Osteoblast (primary cell): Measurements from ENCODE around the gene CROCC. TPM values are rescaled to one million over a fixed set of nuclear protein-coding genes. Genes with fewer than 3 reads are reported as not detected.

ENCODE experiments used
- DNase-seq: peaks from one replicate; pipeline ENCODE4 v3.0.0; 2011; ENCODE audit warnings: low spot score, mixed read lengths; ENCODE audit not compliant: insufficient read length; ENCODE audit errors: missing footprints
- H2AFZ ChIP-seq: 2 replicates; pipeline ENCODE4 v1.6.0; 2011; ENCODE audit warnings: mild to moderate bottlenecking, low read length
- H3K27ac ChIP-seq: 2 replicates; pipeline ENCODE4 v1.5.1; 2011; ENCODE audit warnings: mild to moderate bottlenecking, low read depth, low read length, moderate library complexity
- H3K27me3 ChIP-seq: 2 replicates; pipeline ENCODE4 v1.6.0; 2012; ENCODE audit warnings: mild to moderate bottlenecking, control low read depth, inconsistent platforms, low read length, moderate library complexity; ENCODE audit not compliant: insufficient read depth
- H3K36me3 ChIP-seq: 2 replicates; pipeline ENCODE4 v1.5.1; 2011; ENCODE audit warnings: mild to moderate bottlenecking, low read length, control low read depth, moderate library complexity; ENCODE audit not compliant: insufficient read depth
- H3K4me1 ChIP-seq: 2 replicates; pipeline ENCODE4 v1.5.1; 2011; ENCODE audit warnings: mild to moderate bottlenecking, low read length, control low read depth, moderate library complexity; ENCODE audit not compliant: insufficient read depth
- H3K4me2 ChIP-seq: 2 replicates; pipeline ENCODE4 v1.6.0; 2011; ENCODE audit warnings: mild to moderate bottlenecking, low read length; ENCODE audit not compliant: insufficient read depth
- H3K4me3 ChIP-seq: fragments of 200-600 bp; sonication (generic); 3 replicates; pipeline ENCODE4 v1.5.1; 2012; ENCODE audit warnings: mild to moderate bottlenecking, low read length, inconsistent platforms; ENCODE audit not compliant: insufficient read depth
- H3K79me2 ChIP-seq: 2 replicates; pipeline ENCODE4 v1.6.0; 2012; ENCODE audit warnings: mild to moderate bottlenecking, low read length, control low read depth, inconsistent platforms; ENCODE audit not compliant: insufficient read depth
- H3K9me3 ChIP-seq: 2 replicates; pipeline ENCODE4 v1.5.1; 2011; ENCODE audit warnings: low read depth, low read length, control low read depth
- H4K20me1 ChIP-seq: 2 replicates; pipeline ENCODE4 v1.6.0; 2012; ENCODE audit warnings: mild to moderate bottlenecking, low read length, control low read depth; ENCODE audit not compliant: insufficient read depth
- total RNA-seq: library from RNA; depleted of rRNA; stranded (reverse); fragments of >200 nt; gene quantifications from 2 replicates; pipeline ENCODE4 v1.2.3, GENCODE V29; 2012
- TF ChIP-seq, protein P1 (sequence below): IDR thresholded peaks from 2 replicates; pipeline ENCODE4 v1.5.1; 2011; ENCODE audit warnings: mild to moderate bottlenecking, low read depth, low read length, moderate library complexity; ENCODE audit errors: extremely low read depth

The CROCC gene
- total RNA-seq, 1 donor = 20.3 TPM

DNA sequence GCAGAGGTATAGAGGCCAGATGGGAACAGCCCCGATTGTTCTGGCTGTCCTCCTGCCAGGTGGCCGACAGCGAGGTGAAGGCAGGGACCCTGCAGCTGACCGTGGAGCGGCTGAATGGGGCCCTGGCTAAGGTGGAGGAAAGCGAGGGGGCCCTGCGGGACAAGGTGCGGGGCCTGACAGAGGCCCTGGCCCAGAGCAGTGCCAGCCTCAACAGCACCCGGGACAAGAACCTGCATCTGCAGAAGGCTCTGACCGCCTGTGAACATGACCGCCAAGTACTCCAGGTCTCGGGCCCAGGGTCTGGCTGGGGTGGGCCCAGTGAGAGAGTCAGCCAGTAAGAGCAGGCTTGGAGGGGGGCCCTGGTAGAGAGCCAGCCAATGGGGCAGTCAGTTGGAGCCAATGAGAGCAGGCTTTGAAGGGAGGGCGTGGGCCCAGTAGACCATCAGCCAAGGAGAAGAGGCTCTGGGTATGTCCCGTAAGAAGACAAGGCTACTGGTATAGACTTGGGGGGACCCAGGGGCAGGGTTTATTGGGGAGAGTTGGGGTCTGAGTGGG lies 47.4 kb downstream of the CROCC start:
- H4K20me1 ChIP-seq = peaks cover 5% of the 10 kb centered on the region
- H3K9me3 ChIP-seq = no peaks in the 10 kb centered on the region
- no peaks in the 10 kb centered on the region for H3K27me3 ChIP-seq
- DNase-seq = no peak
- no peak overlapping the region for H2AFZ ChIP-seq
- no peak overlapping the region for H3K4me3 ChIP-seq
- no peak overlapping the region for H3K4me2 ChIP-seq
- H3K36me3 ChIP-seq = peaks cover 21% of the 10 kb centered on the region
- no peaks in the 10 kb centered on the region for H3K79me2 ChIP-seq
- H3K27ac ChIP-seq = no peak overlapping the region
- peaks cover 9% of the 10 kb centered on the region for H3K4me1 ChIP-seq
- TF ChIP-seq, protein P1, sequence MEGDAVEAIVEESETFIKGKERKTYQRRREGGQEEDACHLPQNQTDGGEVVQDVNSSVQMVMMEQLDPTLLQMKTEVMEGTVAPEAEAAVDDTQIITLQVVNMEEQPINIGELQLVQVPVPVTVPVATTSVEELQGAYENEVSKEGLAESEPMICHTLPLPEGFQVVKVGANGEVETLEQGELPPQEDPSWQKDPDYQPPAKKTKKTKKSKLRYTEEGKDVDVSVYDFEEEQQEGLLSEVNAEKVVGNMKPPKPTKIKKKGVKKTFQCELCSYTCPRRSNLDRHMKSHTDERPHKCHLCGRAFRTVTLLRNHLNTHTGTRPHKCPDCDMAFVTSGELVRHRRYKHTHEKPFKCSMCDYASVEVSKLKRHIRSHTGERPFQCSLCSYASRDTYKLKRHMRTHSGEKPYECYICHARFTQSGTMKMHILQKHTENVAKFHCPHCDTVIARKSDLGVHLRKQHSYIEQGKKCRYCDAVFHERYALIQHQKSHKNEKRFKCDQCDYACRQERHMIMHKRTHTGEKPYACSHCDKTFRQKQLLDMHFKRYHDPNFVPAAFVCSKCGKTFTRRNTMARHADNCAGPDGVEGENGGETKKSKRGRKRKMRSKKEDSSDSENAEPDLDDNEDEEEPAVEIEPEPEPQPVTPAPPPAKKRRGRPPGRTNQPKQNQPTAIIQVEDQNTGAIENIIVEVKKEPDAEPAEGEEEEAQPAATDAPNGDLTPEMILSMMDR = no peak

DNA sequence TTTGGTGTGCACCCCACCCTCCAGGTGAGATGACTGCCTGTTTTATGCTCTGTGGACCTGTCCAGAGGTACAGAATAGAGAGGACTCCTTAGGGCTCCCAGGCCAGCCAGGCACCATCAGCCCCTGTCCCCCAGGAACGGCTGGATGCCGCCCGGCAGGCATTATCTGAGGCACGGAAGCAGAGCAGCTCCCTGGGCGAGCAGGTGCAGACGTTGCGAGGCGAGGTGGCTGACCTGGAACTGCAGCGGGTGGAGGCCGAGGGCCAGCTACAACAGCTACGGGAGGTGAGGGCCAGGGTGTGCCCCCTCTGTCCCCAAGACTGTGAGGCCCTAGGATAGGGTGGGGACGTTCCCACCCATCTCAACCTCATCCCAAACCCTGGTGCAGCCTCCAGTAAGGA lies 47.9 kb downstream of the CROCC start:
- Histone ChIP-seq H3K4me3 (no peak overlapping the region), H2AFZ (no peak overlapping the region), H3K4me2 (no peak overlapping the region), H3K36me3 (peaks cover 21% of the 10 kb centered on the region), H3K79me2 (no peaks in the 10 kb centered on the region), H3K4me1 (peaks cover 9% of the 10 kb centered on the region), H3K9me3 (no peaks in the 10 kb centered on the region), H3K27me3 (no peaks in the 10 kb centered on the region), H4K20me1 (peaks cover 5% of the 10 kb centered on the region), H3K27ac (no peak overlapping the region)
- TF ChIP-seq, protein P1 = no peak
- peak; percentile 74 for DNase-seq

DNA sequence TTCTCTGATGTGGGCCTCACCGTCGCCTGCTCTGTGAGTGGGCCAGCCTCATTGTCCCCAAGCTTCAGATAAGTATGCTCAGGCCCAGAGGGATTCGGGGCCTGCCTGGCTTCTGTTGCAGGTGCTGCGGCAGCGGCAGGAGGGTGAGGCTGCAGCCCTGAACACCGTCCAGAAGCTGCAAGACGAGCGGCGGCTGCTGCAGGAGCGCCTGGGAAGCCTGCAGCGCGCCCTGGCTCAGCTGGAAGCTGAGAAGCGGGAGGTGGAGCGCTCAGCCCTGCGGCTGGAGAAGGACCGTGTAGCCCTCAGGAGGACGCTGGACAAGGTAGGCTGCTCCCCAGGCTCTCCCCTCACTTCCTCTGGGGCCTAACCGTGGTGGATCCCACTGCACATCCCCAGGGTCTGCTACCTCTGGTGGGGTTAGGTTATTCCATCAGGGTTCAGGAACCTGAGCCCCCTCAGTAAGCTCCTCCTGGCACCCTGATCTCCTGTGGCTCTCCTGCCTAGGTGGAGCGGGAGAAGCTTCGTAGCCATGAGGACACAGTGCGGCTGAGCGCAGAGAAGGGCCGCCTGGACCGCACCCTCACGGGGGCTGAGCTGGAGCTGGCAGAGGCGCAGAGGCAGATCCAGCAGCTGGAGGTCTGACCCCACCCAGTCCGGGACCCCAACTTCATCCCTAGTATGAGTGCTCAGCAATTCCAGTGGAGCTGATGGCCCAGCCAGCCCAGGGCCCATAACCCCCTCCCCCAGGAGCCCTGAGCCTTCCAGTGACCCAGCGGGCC lies 48.6 kb downstream of the CROCC start:
- H3K27ac ChIP-seq = no peak overlapping the region
- H3K27me3 ChIP-seq = no peaks in the 10 kb centered on the region
- H3K4me2 ChIP-seq = no peak overlapping the region
- H3K79me2 ChIP-seq = no peaks in the 10 kb centered on the region
- no peak overlapping the region for H2AFZ ChIP-seq
- TF ChIP-seq, protein P1 = no peak
- peaks cover 9% of the 10 kb centered on the region for H3K4me1 ChIP-seq
- DNase-seq = no peak
- H3K9me3 ChIP-seq = no peaks in the 10 kb centered on the region
- peaks cover 24% of the 10 kb centered on the region for H3K36me3 ChIP-seq
- no peak overlapping the region for H3K4me3 ChIP-seq
- H4K20me1 ChIP-seq = peaks cover 7% of the 10 kb centered on the region
